OCI-LY1 (cell line): Measurements from ENCODE around the gene SF3B3.

Experiments
- H2AFZ ChIP-seq: fragments of 200-600 bp; sonication (generic), shearing (Covaris generic); 2 replicates; pipeline ENCODE4 v1.6.0; 2014; ENCODE audit warnings: antibody characterized with exemption, mild to moderate bottlenecking, low read length
- H3F3A ChIP-seq: fragments of 200-600 bp; sonication (generic), shearing (Covaris generic); 2 replicates; pipeline ENCODE4 v1.6.0; 2014; ENCODE audit warnings: mild to moderate bottlenecking, antibody characterized with exemption, low read length, moderate library complexity; ENCODE audit not compliant: insufficient read depth
- H3K27ac ChIP-seq: fragments of 200-600 bp; sonication (generic); 2 replicates; pipeline ENCODE4 v1.5.1; 2014; ENCODE audit warnings: low read length, mixed run types, mild to moderate bottlenecking, low read depth; ENCODE audit not compliant: poor library complexity, severe bottlenecking
- H3K27me3 ChIP-seq: fragments of 200-600 bp; sonication (generic); 2 replicates; pipeline ENCODE4 v1.6.0; 2014; ENCODE audit warnings: antibody characterized with exemption, mild to moderate bottlenecking, low read length, moderate library complexity; ENCODE audit not compliant: insufficient read depth
- H3K36me3 ChIP-seq: fragments of 200-600 bp; sonication (generic); 2 replicates; pipeline ENCODE4 v1.6.1; 2014; ENCODE audit warnings: mild to moderate bottlenecking, antibody characterized with exemption, low read length, moderate library complexity, mixed read lengths; ENCODE audit not compliant: insufficient read depth
- H3K4me1 ChIP-seq: fragments of 200-600 bp; sonication (generic); 2 replicates; pipeline ENCODE4 v1.5.1; 2014; ENCODE audit warnings: mild to moderate bottlenecking, low read length, moderate library complexity; ENCODE audit not compliant: insufficient read depth, severe bottlenecking
- H3K4me2 ChIP-seq: fragments of 200-600 bp; sonication (generic), shearing (Covaris generic); 2 replicates; pipeline ENCODE4 v1.6.1; 2014; ENCODE audit warnings: low read length
- H3K4me3 ChIP-seq: fragments of 200-600 bp; sonication (generic); 2 replicates; pipeline ENCODE4 v1.5.1; 2014; ENCODE audit warnings: low read length, low read depth, mild to moderate bottlenecking, mixed read lengths; ENCODE audit not compliant: poor library complexity, severe bottlenecking
- H3K79me2 ChIP-seq: fragments of 200-600 bp; shearing (Covaris generic); 2 replicates; pipeline ENCODE4 v1.6.1; 2016; ENCODE audit warnings: mixed run types, low read length, mixed read lengths; ENCODE audit not compliant: insufficient read depth
- H3K9ac ChIP-seq: fragments of 200-600 bp; sonication (generic), shearing (Covaris generic); 2 replicates; pipeline ENCODE4 v1.6.1; 2014; ENCODE audit warnings: mild to moderate bottlenecking, low read length, mixed read lengths
- H3K9me2 ChIP-seq: fragments of 200-600 bp; sonication (generic), shearing (Covaris generic); 2 replicates; pipeline ENCODE4 v1.6.1; 2014; ENCODE audit warnings: low read depth, mild to moderate bottlenecking, low read length, mixed read lengths
- H3K9me3 ChIP-seq: fragments of 200-600 bp; shearing (Covaris generic); 2 replicates; pipeline ENCODE4 v1.6.1; 2014; ENCODE audit warnings: low read length, mixed read lengths
- H4K20me1 ChIP-seq: fragments of 200-600 bp; sonication (generic), shearing (Covaris generic); 2 replicates; pipeline ENCODE4 v1.6.0; 2016; ENCODE audit warnings: mild to moderate bottlenecking, low read length; ENCODE audit not compliant: insufficient read depth
- EZH2 ChIP-seq: fragments of 200-600 bp; sonication (generic), shearing (Covaris generic); IDR thresholded peaks from 2 replicates; pipeline ENCODE4 v1.8.0; 2017; ENCODE audit warnings: borderline replicate concordance, mixed run types, mild to moderate bottlenecking, antibody characterized with exemption, low read length, moderate library complexity, mixed read lengths
- TF ChIP-seq, protein P1 (sequence below): fragments of 200-600 bp; sonication (generic), shearing (Covaris generic); IDR thresholded peaks from 2 replicates; pipeline ENCODE4 v1.5.1; 2017; ENCODE audit warnings: mild to moderate bottlenecking, antibody characterized with exemption, low read length, moderate library complexity, mixed read lengths

SF3B3 gene

DNA sequence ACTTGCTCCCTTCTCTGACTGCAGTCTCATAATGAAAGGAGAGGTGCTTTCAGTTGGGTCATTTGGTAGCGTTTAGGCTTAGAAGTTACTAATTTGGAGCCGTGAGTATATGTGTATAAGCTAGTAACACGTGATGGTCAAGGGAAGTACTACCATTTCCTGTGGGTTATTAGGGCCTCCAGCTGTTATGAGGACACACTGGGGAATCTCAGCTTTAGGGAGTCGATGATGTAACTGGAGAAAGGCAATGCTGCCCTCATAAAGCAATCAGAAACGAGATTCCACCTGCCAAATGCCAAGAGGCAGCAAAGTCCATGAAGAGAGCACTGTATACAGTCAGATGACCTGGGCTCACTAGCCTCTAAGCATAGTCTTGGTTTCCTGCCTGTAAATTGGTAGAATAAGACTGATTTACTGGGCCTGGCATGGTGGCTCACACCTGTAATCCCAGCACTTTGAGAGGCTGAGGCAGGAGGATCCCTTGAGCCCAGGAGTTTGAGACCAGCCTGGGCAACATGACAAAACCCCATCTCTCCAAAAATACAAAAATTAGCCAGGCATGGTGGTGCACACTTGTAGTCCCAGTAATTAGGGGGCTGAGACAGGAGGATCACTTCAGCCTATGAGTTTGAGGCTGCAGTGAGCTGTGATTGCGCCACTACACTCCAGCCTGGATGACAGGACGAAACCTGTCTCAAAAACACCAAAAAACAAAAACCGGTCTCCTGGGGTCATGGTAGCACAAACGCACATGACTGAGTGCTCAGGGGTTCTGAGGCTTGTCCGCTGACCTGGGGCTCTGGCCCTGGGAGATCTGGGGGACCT is 53.0 kb downstream of the SF3B3 start:
- Histone ChIP-seq H3F3A (peaks cover 20% of the 10 kb centered on the region; the same call in 1 of the 2 replicates), H3K79me2 (no peaks in the 10 kb centered on the region), H3K4me3 (no peak overlapping the region), H3K9me3 (no peaks in the 10 kb centered on the region), H3K9me2 (no peaks in the 10 kb centered on the region), H4K20me1 (no peaks in the 10 kb centered on the region), H3K4me1 (no peaks in the 10 kb centered on the region), H3K9ac (no peak overlapping the region), H3K36me3 (peaks cover 40% of the 10 kb centered on the region), H3K27ac (no peak overlapping the region), H3K27me3 (no peaks in the 10 kb centered on the region), H3K4me2 (no peak overlapping the region), H2AFZ (no peak overlapping the region)
- no peak for TF ChIP-seq EZH2
- TF ChIP-seq, protein P1, sequence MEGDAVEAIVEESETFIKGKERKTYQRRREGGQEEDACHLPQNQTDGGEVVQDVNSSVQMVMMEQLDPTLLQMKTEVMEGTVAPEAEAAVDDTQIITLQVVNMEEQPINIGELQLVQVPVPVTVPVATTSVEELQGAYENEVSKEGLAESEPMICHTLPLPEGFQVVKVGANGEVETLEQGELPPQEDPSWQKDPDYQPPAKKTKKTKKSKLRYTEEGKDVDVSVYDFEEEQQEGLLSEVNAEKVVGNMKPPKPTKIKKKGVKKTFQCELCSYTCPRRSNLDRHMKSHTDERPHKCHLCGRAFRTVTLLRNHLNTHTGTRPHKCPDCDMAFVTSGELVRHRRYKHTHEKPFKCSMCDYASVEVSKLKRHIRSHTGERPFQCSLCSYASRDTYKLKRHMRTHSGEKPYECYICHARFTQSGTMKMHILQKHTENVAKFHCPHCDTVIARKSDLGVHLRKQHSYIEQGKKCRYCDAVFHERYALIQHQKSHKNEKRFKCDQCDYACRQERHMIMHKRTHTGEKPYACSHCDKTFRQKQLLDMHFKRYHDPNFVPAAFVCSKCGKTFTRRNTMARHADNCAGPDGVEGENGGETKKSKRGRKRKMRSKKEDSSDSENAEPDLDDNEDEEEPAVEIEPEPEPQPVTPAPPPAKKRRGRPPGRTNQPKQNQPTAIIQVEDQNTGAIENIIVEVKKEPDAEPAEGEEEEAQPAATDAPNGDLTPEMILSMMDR, result no peak

DNA sequence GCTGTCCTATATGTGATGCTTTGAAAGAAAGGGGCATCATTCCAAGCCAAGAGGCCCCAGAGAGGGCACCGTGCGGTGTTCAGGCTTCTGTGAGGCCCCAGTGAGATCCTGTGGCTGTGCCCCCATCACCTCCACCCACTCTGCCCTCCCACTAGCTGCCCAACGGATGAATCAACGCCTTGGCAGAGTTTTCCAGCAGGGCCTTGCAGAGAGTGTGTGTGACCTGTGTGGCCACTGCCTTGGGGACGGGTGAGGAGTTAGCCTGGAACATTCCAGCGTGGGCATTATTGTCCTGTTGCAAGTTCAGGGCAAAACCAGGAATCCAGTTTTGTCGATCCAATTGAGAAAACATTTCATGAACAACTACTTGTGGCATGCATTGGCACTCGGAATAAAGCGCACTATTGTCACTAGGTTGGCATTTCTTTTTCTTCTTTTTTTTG is 53.7 kb downstream of the SF3B3 start:
- no peak overlapping the region for H2AFZ ChIP-seq
- no peak overlapping the region for H3K4me2 ChIP-seq
- H3F3A ChIP-seq, result peaks cover 20% of the 10 kb centered on the region; the same call in 1 of the 2 replicates

GRCh38 chr16:70578035-70578434 is 54.4 kb downstream of the SF3B3 start:
- H3K79me2 ChIP-seq, result no peaks in the 10 kb centered on the region
- TF ChIP-seq, protein P1, result no peak
- no peak overlapping the region for H3K4me2 ChIP-seq
- H3K36me3 ChIP-seq, result peaks cover 26% of the 10 kb centered on the region
- no peak overlapping the region for H3K9ac ChIP-seq
- no peaks in the 10 kb centered on the region for H3K4me1 ChIP-seq
- no peaks in the 10 kb centered on the region for H3K27me3 ChIP-seq
- no peak overlapping the region for H2AFZ ChIP-seq
- H3K9me2 ChIP-seq, result no peaks in the 10 kb centered on the region
- no peak overlapping the region for H3K27ac ChIP-seq
- H3K4me3 ChIP-seq, result no peak overlapping the region
- no peaks in the 10 kb centered on the region for H4K20me1 ChIP-seq
- H3F3A ChIP-seq, result peaks cover 20% of the 10 kb centered on the region; the same call in 1 of the 2 replicates
- no peaks in the 10 kb centered on the region for H3K9me3 ChIP-seq

More for the DNA sequence above, 53.7 kb downstream of the SF3B3 start:
- Histone ChIP-seq H3K9ac (no peak overlapping the region), H3K4me1 (no peaks in the 10 kb centered on the region), H4K20me1 (no peaks in the 10 kb centered on the region), H3K4me3 (no peak overlapping the region), H3K9me2 (no peaks in the 10 kb centered on the region), H3K27me3 (no peaks in the 10 kb centered on the region), H3K27ac (no peak overlapping the region), H3K36me3 (peaks cover 33% of the 10 kb centered on the region), H3K79me2 (no peaks in the 10 kb centered on the region), H3K9me3 (no peaks in the 10 kb centered on the region)
- TF ChIP-seq, protein P1, result no peak
- TF ChIP-seq EZH2, result no peak
